ENCODE measurements around the gene NOS3.
A peak's percentile ranks its signal among the peaks of the same experiment; 100 is the strongest.
"Not testable (repeated sequence)": the region's sequence is repeated elsewhere in the genome, so short reads cannot be mapped to it uniquely, and the experiment has no call there.

The NOS3 gene

DNA sequence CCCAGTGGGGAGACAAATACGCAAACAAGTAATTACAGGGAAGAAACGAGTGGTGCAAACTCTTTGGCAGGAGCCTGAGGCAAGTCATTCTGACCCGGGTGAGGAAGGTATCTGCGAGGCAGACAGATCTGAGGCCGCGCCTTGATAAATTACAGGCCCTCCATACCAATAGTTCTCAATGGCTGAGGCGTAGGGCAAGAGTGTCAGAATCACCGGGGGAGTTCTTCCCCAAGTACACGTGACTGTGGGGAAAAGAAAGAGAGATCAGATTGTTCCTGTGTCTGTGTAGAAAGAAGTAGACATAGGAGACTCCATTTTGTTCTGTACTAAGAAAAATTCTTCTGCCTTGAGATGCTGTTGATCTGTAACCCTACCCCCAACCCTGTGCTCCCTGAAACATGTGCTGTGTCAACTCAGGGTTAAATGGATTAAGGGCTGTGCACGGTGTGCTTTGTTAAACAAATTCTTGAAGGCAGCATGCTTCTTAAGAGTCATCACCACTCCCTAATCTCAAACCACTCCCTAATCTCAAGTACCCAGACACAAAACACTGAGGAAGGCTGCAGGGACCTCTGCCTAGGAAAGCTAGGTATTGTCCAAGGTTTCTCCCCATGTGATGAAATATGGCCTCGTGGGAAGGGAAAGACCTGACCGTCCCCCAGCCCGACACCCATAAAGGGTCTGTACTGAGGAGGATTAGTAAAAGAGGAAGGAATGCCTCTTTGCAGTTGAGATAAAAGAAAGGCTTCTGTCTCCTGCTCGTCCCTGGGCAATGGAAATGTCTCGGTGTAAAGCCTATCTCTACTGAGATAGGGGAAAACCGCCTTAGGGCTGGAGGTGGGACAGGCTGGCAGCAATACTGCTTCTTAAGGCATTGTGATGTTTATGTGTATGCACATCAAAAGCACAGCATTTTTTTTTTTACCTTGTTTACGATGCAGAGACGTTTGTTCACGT lies 36.2 kb downstream of the NOS3 start:
- ATAC-seq (replicated peaks; ENCODE audit: extremely low read depth, poor library complexity, severe bottlenecking); H3K36me3 Mint-ChIP-seq (ENCODE audit: insufficient read depth); DNase-seq (ENCODE audit: low spot score in 2 of 2); H3K9me3 Mint-ChIP-seq; H3K27me3 Mint-ChIP-seq: not testable (repeated sequence)
- H3K4me3 Mint-ChIP-seq, result peak overlapping the region; percentile 85
- peak overlapping the region; percentile 93 for H3K27ac Mint-ChIP-seq (ENCODE audit: low read depth)
- peaks cover 36% of the 10 kb centered on the region for H3K4me1 Mint-ChIP-seq

DNA sequence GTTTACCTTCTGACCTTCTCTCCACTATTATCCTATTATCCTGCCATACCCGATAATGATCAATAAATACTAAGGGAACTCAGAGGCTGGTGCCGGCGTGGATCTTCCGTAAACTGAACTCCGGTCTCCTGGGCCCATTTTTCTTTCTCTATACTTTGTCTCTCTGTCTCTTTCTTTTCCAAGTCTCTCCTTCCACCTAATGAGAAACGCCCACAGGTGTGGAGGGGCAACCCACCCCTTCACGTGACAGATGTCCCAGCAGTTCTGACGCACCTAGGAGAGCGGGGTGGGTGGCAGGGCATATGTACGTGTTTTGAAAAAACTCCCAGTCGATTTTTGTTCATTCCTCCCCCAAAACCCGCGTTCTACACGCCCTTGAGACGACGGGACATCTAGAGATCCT lies 36.9 kb downstream of the NOS3 start:
- Mint-ChIP-seq H3K4me3 (peak overlapping the region; percentile 85), H3K4me1 (peaks cover 38% of the 10 kb centered on the region), H3K27ac (ENCODE audit: low read depth) (peak overlapping the region; percentile 93)
- not testable (repeated sequence) for DNase-seq (ENCODE audit: low spot score in 2 of 2); H3K9me3 Mint-ChIP-seq; H3K27me3 Mint-ChIP-seq; H3K36me3 Mint-ChIP-seq (ENCODE audit: insufficient read depth)
- ATAC-seq (replicated peaks; ENCODE audit: extremely low read depth, poor library complexity, severe bottlenecking), result peak; percentile 28

DNA sequence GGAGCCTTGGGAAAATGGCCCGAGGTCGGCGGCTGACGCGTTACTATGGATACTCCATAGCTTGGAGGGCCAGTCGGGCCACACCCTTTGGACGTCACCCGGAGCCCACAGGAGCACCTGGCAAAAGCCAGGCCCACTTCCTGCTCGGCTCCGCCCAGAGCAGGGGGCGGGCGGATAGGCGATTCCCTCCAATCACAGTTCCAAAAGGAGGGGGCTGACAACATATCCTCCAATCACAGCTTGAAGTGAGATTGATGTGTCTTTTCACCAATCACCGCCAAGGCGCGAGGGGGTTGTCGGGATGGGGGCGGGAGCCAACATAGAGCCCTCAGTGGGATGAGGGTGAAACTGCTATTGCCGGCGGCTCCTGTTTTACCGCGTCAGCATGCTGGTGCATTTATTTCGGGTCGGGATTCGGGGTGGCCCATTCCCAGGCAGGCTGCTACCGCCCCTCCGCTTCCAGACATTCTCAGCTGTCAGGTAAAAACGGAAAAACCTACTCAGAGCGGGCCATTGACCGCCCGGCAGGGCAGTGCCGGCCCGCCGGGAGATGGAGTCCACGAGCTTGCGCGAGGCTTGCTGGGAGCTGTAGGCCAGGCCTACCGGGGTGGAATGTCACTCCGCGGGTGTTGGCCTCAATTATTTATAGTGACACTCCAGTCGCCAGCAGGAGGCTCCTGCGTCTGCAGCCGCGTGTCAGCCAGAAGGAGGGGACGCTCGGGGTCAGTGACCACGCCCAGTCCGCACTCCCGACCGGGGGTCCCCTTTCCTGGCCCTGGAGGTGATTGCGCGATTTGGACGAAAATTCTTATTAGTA lies 37.5 kb downstream of the NOS3 start, which contains the start of gene ABCB8:
TSS of gene ABCB8 (plus strand) at position 320 of the 817 bp plus-strand sequence. CDS start at position 386, 66 bp downstream.
- Mint-ChIP-seq H3K27ac (ENCODE audit: low read depth) (peak within 1 kb of the TSS; percentile 93), H3K4me1 (peaks cover 38% of the 10 kb centered on the region), H3K27me3 (no peaks in the 10 kb centered on the region), H3K4me3 (peak within 1 kb of the TSS; percentile 85), H3K9me3 (no peaks in the 10 kb centered on the region), H3K36me3 (ENCODE audit: insufficient read depth) (peaks cover 9% of the 10 kb centered on the region)
- ATAC-seq (replicated peaks; ENCODE audit: extremely low read depth, poor library complexity, severe bottlenecking), result peak; percentile 93
- DNase-seq (ENCODE audit: low spot score in 2 of 2), result peak; percentile 97 to 99

DNA sequence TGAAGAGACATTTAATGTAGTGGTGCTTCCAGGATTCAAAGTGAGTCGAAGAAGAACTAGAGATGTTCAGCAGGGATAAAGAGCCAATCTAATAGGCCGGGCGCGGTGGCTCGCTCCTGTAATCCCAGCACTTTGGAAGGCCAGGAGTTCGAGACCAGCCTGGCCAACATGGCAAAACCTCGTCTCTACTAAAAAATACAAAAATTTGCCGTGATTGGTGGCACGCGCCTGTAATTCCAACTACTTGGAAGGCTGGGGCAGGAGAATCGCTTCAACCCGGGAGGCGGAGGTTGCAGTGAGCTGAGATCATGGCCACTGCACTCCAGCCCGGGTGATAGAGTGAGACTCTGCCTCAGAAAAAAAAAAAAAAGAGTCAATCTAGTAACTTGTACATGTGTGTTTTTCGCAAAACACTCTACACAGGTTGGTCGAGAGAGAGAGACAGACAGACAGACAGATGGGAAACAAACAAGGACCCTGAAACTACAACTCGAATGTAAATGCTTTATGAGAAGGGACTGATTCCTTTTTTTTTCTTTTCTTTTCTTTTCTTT lies 38.2 kb downstream of the NOS3 start:
- Mint-ChIP-seq H3K36me3 (ENCODE audit: insufficient read depth) (peaks cover 9% of the 10 kb centered on the region), H3K4me3 (peak overlapping the region; percentile 85), H3K4me1 (peaks cover 38% of the 10 kb centered on the region), H3K27ac (ENCODE audit: low read depth) (peak overlapping the region; percentile 93), H3K27me3 (no peaks in the 10 kb centered on the region), H3K9me3 (no peaks in the 10 kb centered on the region)
- DNase-seq (ENCODE audit: low spot score in 2 of 2) (no peak), ATAC-seq (replicated peaks; ENCODE audit: extremely low read depth, poor library complexity, severe bottlenecking) (no peak)

DNA sequence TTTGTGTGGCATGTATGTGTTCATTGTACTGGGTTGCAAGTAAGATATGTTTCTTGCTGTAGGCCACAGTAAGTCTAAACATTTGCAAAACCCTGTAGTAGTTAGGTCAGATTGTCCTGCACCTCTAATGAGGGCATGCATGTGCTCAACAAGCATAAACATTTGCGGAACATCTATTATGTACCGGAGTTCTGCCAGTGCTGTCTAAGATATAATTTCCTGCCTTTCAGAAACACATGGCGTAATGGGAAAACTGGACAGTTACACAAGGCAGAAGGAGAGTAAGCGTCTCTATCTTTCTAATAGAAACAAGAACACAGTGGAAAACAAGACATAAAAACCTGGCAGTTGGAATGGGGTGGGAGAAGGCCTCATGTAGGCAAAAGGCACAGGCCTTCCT lies 40.2 kb downstream of the NOS3 start:
- ATAC-seq (replicated peaks; ENCODE audit: extremely low read depth, poor library complexity, severe bottlenecking), result no peak
- H3K4me3 Mint-ChIP-seq, result no peak overlapping the region
- H3K27me3 Mint-ChIP-seq, result no peaks in the 10 kb centered on the region
- no peaks in the 10 kb centered on the region for H3K9me3 Mint-ChIP-seq
- no peak for DNase-seq (ENCODE audit: low spot score in 2 of 2)
- H3K36me3 Mint-ChIP-seq (ENCODE audit: insufficient read depth), result peaks cover 11% of the 10 kb centered on the region
- H3K27ac Mint-ChIP-seq (ENCODE audit: low read depth), result peak overlapping the region; percentile 30
- peaks cover 38% of the 10 kb centered on the region for H3K4me1 Mint-ChIP-seq

DNA sequence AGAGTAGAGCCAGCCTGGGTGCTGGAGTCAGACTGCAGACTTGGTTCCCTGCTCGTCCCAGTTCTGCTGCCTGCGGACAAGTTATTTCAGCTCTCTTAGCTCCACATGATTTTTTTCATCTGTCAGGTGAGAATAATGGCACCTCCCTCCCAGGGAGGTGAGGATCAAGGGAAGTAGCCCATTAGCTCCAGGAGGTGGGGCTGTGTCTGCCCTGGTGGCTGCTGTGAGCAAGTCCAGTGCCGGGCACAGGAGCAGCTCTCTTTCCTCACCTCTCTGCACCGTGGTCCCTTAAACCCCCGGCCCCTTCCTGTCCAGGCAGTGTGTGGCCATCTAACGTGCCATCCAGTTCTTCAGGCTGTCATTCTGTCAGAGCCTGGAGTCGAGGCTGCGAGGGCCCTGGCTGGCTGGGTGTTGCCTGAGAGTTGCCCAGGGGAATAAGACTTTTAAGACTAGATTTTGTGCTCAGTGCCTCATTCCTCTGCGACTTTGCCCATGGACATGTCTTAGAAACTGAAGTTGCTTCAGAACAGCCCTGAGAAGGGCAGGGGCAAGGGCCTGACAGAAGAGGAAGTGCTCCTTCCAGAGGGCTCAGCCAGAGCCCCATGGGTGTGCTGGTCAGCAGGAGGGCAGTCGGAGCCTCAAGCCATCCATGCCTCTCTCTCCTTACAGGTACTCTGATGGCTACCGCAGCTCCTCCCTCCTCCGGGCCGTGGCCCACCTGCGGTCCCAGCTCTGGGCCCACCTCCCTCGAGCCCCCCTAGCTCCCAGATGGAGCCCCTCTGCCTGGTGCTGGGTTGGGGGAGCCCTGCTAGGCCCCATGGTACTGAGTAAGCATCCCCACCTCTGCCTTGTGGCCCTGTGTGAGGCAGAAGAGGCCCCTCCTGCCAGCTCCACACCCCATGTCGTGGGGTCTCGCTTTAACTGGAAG lies 42.4 kb downstream of the NOS3 start:
- Mint-ChIP-seq H3K9me3 (no peaks in the 10 kb centered on the region), H3K36me3 (ENCODE audit: insufficient read depth) (peaks cover 6% of the 10 kb centered on the region), H3K4me1 (peaks cover 31% of the 10 kb centered on the region), H3K27me3 (no peaks in the 10 kb centered on the region), H3K27ac (ENCODE audit: low read depth) (no peak overlapping the region), H3K4me3 (no peak overlapping the region)
- DNase-seq (ENCODE audit: low spot score in 2 of 2) (no peak), ATAC-seq (replicated peaks; ENCODE audit: extremely low read depth, poor library complexity, severe bottlenecking) (no peak)

DNA sequence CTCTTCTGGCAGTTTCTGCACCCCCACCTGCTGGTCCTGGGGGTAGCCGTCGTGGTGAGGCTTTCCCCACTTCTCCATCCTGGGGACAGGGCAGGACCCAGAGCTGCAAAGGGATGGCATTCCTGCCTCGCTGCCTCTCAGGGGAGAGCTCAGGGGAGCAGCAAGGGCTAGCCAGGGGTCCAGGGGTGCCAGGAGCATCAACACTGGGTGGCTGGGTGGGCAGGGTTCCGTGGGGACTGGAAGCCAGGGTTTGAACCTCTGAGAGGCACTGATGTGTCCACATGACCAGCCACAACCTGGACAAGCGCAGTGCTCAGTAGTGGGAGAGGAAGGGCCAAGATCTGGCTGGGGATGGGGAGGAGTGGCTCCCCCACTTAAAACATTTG lies 43.0 kb downstream of the NOS3 start:
- DNase-seq (ENCODE audit: low spot score in 2 of 2) (no peak), ATAC-seq (replicated peaks; ENCODE audit: extremely low read depth, poor library complexity, severe bottlenecking) (no peak)
- H3K9me3 Mint-ChIP-seq, result no peaks in the 10 kb centered on the region
- H3K4me1 Mint-ChIP-seq, result peaks cover 26% of the 10 kb centered on the region
- H3K4me3 Mint-ChIP-seq, result no peak overlapping the region
- H3K27me3 Mint-ChIP-seq, result no peaks in the 10 kb centered on the region
- no peak overlapping the region for H3K27ac Mint-ChIP-seq (ENCODE audit: low read depth)
- peaks cover 2% of the 10 kb centered on the region for H3K36me3 Mint-ChIP-seq (ENCODE audit: insufficient read depth)

DNA sequence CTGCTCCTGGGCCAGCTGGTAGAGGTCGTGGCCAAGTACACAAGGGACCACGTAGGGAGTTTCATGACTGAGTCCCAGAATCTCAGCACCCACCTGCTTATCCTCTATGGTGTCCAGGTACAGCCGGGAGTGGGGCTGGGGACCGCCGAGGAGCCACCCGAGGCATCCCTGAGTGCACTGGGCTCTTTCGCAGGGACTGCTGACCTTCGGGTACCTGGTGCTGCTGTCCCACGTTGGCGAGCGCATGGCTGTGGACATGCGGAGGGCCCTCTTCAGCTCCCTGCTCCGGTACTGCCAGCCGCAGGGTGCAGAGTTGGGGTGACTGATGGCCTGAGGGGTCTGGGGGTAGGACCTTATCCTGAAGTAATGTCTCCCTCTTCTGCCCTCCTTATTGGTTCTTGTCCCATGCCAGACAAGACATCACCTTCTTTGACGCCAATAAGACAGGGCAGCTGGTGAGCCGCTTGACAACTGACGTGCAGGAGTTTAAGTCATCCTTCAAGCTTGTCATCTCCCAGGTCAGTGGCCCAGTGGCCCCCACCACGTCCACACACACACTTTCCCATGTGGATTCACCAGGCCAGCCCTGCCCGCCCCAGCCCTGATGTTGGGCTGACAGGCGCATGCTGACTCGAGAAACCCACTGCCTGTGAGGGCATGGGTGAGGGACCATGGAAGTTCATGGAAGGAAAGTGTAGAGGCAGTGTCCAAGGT lies 43.7 kb downstream of the NOS3 start:
- no peak overlapping the region for H3K27ac Mint-ChIP-seq (ENCODE audit: low read depth)
- no peak for ATAC-seq (replicated peaks; ENCODE audit: extremely low read depth, poor library complexity, severe bottlenecking)
- H3K9me3 Mint-ChIP-seq, result no peaks in the 10 kb centered on the region
- H3K36me3 Mint-ChIP-seq (ENCODE audit: insufficient read depth), result peaks cover 2% of the 10 kb centered on the region
- H3K4me3 Mint-ChIP-seq, result no peak overlapping the region
- H3K27me3 Mint-ChIP-seq, result no peaks in the 10 kb centered on the region
- H3K4me1 Mint-ChIP-seq, result peaks cover 20% of the 10 kb centered on the region
- DNase-seq (ENCODE audit: low spot score in 2 of 2), result no peak

DNA sequence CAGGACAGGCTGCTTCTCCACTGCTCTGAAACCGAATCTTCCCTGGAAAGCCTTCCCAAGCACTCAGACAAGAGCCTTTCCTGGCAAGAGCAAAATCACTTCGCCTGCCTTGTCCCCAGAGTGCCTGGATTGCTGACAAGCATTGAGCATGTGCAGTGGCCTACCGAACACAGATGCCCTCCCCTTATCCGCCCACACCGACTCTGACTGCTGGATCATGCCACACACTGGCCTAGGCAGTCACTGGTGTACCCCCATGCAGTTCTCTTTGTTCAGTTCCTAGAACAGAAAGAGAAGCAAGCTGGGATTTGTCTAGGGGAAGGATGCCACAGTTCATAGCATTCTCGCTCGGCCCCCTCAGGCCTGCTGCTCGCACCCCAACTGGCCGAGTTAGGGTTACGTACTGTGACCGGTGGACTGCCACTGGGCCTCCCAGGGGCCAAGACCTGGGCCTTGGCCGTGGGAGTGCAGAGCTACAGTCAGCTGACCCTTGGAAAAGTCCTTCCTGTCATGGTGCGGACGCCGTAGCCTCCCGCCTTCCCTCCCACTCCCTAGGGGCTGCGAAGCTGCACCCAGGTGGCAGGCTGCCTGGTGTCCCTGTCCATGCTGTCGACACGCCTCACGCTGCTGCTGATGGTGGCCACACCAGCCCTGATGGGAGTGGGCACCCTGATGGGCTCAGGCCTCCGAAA lies 44.4 kb downstream of the NOS3 start:
- H3K27me3 Mint-ChIP-seq, result no peaks in the 10 kb centered on the region
- no peak for ATAC-seq (replicated peaks; ENCODE audit: extremely low read depth, poor library complexity, severe bottlenecking)
- no peak overlapping the region for H3K4me3 Mint-ChIP-seq
- H3K36me3 Mint-ChIP-seq (ENCODE audit: insufficient read depth), result peaks cover 2% of the 10 kb centered on the region
- H3K9me3 Mint-ChIP-seq, result no peaks in the 10 kb centered on the region
- peaks cover 19% of the 10 kb centered on the region for H3K4me1 Mint-ChIP-seq
- H3K27ac Mint-ChIP-seq (ENCODE audit: low read depth), result no peak overlapping the region
- no peak for DNase-seq (ENCODE audit: low spot score in 2 of 2)

DNA sequence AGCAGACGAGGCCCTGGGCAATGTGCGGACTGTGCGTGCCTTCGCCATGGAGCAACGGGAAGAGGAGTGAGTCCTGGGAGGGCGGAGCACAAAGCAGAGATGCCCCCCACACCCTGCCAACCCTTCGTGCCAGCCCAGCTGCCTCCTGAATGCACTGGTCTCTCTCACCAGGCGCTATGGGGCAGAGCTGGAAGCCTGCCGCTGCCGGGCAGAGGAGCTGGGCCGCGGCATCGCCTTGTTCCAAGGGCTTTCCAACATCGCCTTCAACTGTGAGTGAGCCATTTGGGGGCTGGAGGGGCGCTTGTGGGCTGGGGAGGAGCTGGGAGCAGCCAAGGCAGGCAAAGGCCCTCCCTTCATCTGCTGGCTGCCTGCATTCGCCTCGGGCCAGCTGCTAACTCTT lies 45.1 kb downstream of the NOS3 start:
- peaks cover 18% of the 10 kb centered on the region for H3K4me1 Mint-ChIP-seq
- H3K27ac Mint-ChIP-seq (ENCODE audit: low read depth), result no peak overlapping the region

More for the DNA sequence above, 45.1 kb downstream of the NOS3 start:
- Mint-ChIP-seq H3K4me3 (no peak overlapping the region), H3K27me3 (no peaks in the 10 kb centered on the region), H3K9me3 (no peaks in the 10 kb centered on the region), H3K36me3 (ENCODE audit: insufficient read depth) (peaks cover 2% of the 10 kb centered on the region)
- no peak for ATAC-seq (replicated peaks; ENCODE audit: extremely low read depth, poor library complexity, severe bottlenecking)
- DNase-seq (ENCODE audit: low spot score in 2 of 2), result no peak

All from central memory CD8-positive, alpha-beta T cell (primary cell).